Activated CD4-positive, alpha-beta T cell treated with anti-CD3 and anti-CD28 coated beads for 4 hours (primary cell): ENCODE measurements around the gene HNRNPA0.
"Not testable (repeated sequence)": the region's sequence is repeated elsewhere in the genome, so short reads cannot be mapped to it uniquely, and the experiment has no call there.

ENCODE experiments used
- DNase-seq, 2 donors: peaks; one replicate each; pipeline ENCODE4 v3.0.0-alpha.2; 2020

Gene HNRNPA0

GRCh38 chr5:137754188-137754960 is at the start of gene HNRNPA0:
Gene HNRNPA0 (minus strand): TSS chr5:137754363. CDS start chr5:137754066, 297 bp downstream.
- DNase-seq, result peak; percentile 95

- DNase-seq, result no peak
These were observed 48.4 kb upstream of the HNRNPA0 start for GRCh38 chr5:137802282-137803210.

GRCh38 chr5:137800700-137801411 is 46.7 kb upstream of the HNRNPA0 start:
- no peak for DNase-seq

GRCh38 chr5:137796279-137796678 is 42.1 kb upstream of the HNRNPA0 start:
- DNase-seq, result no peak

GRCh38 chr5:137794863-137795262 is 40.7 kb upstream of the HNRNPA0 start:
- no peak for DNase-seq

- no peak for DNase-seq
These were observed 38.1 kb upstream of the HNRNPA0 start for GRCh38 chr5:137792303-137792702.

GRCh38 chr5:137791799-137792198 is 37.6 kb upstream of the HNRNPA0 start:
- no peak for DNase-seq

GRCh38 chr5:137791387-137791786 is 37.2 kb upstream of the HNRNPA0 start:
- no peak for DNase-seq

- DNase-seq, result not testable (repeated sequence)
These were observed 34.4 kb upstream of the HNRNPA0 start for GRCh38 chr5:137788560-137788959.

GRCh38 chr5:137782984-137783536 is 28.9 kb upstream of the HNRNPA0 start:
- no peak for DNase-seq

- no peak for DNase-seq
These were observed 27.9 kb upstream of the HNRNPA0 start for GRCh38 chr5:137782055-137782454.

GRCh38 chr5:137778772-137779564 is 24.8 kb upstream of the HNRNPA0 start:
- DNase-seq, result peak in 1 of 2 donors; percentile 4

- not testable (repeated sequence) for DNase-seq
These were observed 13.8 kb upstream of the HNRNPA0 start for GRCh38 chr5:137767937-137768336.

- DNase-seq, result no peak
These were observed 7.4 kb upstream of the HNRNPA0 start for GRCh38 chr5:137761566-137761965.

- DNase-seq, result no peak
These were observed 6.8 kb upstream of the HNRNPA0 start for GRCh38 chr5:137760719-137761516.

GRCh38 chr5:137760294-137760693 is 6.1 kb upstream of the HNRNPA0 start:
- DNase-seq, result no peak

GRCh38 chr5:137758715-137759306 is 4.6 kb upstream of the HNRNPA0 start:
- no peak for DNase-seq

- no peak for DNase-seq
These were observed 4.0 kb upstream of the HNRNPA0 start for GRCh38 chr5:137758121-137758520.

GRCh38 chr5:137757634-137758033 is 3.5 kb upstream of the HNRNPA0 start:
- DNase-seq, result no peak

- DNase-seq, result no peak
These were observed 999 bp upstream of the HNRNPA0 start for GRCh38 chr5:137754961-137755762.
